ENCODE data around the gene HELZ. TPM values are rescaled to one million over a fixed set of nuclear protein-coding genes. Genes with fewer than 3 reads are reported as not detected.
A peak's percentile ranks its signal among the peaks of the same experiment; 100 is the strongest.
"Not testable (repeated sequence)": the region's sequence is repeated elsewhere in the genome, so short reads cannot be mapped to it uniquely, and the experiment has no call there.

Gene HELZ
- total RNA-seq, 2 experiments from 2014 or later, result 55.3 to 58.0 TPM

- Mint-ChIP-seq H3K9me3 (ENCODE audit: low read depth) (no peaks in the 10 kb centered on the region), H3K4me3 (no peak overlapping the region), H3K27me3 (no peaks in the 10 kb centered on the region), H3K36me3 (ENCODE audit: low read depth) (no peaks in the 10 kb centered on the region), H3K27ac (no peak overlapping the region), H3K4me1 (peaks cover 29% of the 10 kb centered on the region)
- DNase-seq, result no peak
- intact Hi-C loops (cut with DNase I, micrococcal nuclease), result no loop called here
- ATAC-seq, result no peak
- CTCF ChIA-PET, result no interaction called here
- POLR2A ChIA-PET, result no interaction called here
These were observed 15.4 kb upstream of the HELZ start for GRCh38 chr17:67260170-67260987.

DNA sequence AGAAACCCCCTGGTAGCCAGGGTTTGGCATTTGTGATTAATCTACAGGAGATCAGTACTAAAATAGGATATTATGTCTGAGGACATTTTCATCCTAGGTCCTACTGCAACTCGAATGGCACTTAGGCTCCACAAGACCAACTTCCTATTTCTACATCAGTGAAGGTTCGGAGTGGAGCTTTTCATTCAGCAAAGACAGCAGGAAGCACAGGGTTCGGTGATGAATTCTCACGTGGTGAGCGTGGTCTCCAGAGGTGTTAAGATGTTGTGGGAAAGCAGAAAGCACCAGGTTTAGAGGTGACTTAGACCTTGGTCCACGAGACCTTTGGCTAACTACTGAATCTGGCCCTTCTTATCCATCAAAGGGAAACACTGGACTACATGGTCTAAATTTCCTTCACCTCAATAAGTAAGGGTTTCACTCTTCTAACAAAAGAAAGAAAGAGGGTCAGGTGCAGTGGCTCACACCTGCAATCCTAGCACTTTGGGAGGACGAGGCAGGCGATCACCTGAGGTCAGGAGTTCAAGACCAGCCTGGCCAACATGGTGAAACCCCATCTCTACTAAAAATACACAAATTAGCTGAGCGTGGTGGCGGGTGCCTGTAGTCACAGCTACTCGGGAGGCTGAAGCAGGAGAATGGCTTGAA lies 13.9 kb upstream of the HELZ start:
- no peaks in the 10 kb centered on the region for H3K27me3 Mint-ChIP-seq
- no peaks in the 10 kb centered on the region for H3K36me3 Mint-ChIP-seq (ENCODE audit: low read depth)
- H3K9me3 Mint-ChIP-seq (ENCODE audit: low read depth), result no peaks in the 10 kb centered on the region
- H3K4me1 Mint-ChIP-seq, result peaks cover 29% of the 10 kb centered on the region
- intact Hi-C loops (cut with DNase I, micrococcal nuclease), result no loop called here
- ATAC-seq (peak; percentile 37), DNase-seq (peak; percentile 42)
- no peak overlapping the region for H3K4me3 Mint-ChIP-seq
- POLR2A ChIA-PET, result interaction anchor here (0.6 kb wide), 1 partner anchor 549 kb away, joined by 4 read pairs; no protein-coding TSS in a partner anchor
- CTCF ChIA-PET, result interaction anchor here (0.8 to 1.2 kb wide), 4 partner anchors 11 to 57 kb away, joined by 3 to 4 read pairs (median 4); no protein-coding TSS in a partner anchor
- H3K27ac Mint-ChIP-seq, result peak overlapping the region; percentile 61

- peaks cover 29% of the 10 kb centered on the region for H3K4me1 Mint-ChIP-seq
- CTCF ChIA-PET, result interaction anchor here (0.7 to 0.8 kb wide), 2 partner anchors 13 to 79 kb away, joined by 3 to 4 read pairs; no protein-coding TSS in a partner anchor
- no peak overlapping the region for H3K4me3 Mint-ChIP-seq
- POLR2A ChIA-PET, result no interaction called here
- H3K9me3 Mint-ChIP-seq (ENCODE audit: low read depth), result no peaks in the 10 kb centered on the region
- intact Hi-C loops (cut with DNase I, micrococcal nuclease), result no loop called here
- no peaks in the 10 kb centered on the region for H3K27me3 Mint-ChIP-seq
- ATAC-seq (peak; percentile 52), DNase-seq (peak; percentile 7)
- no peaks in the 10 kb centered on the region for H3K36me3 Mint-ChIP-seq (ENCODE audit: low read depth)
- H3K27ac Mint-ChIP-seq, result no peak overlapping the region
These were observed 11.2 kb upstream of the HELZ start for GRCh38 chr17:67256075-67256732.

DNA sequence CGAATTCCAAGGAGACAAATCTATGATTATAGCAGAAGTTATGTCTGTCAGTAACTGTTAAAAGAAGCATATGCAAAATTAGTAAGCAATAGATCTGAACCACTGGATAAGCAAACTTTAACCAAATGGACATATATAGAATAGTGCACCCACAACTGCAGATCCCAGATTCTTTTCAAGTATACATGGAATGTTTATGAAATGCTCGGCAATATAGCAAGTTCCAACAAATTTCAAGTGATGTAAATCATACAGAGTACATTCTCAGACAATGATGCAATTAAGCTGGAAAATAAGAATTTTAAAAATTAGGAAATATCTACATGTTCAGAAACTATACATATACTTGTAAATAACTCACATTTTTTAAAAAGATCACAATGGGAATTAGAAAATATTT lies 8.4 kb upstream of the HELZ start:
- Mint-ChIP-seq H3K4me1 (peaks cover 14% of the 10 kb centered on the region), H3K27ac (no peak overlapping the region), H3K27me3 (no peaks in the 10 kb centered on the region), H3K9me3 (ENCODE audit: low read depth) (no peaks in the 10 kb centered on the region), H3K4me3 (no peak overlapping the region), H3K36me3 (ENCODE audit: low read depth) (no peaks in the 10 kb centered on the region)
- DNase-seq (no peak), ATAC-seq (no peak)
- intact Hi-C loops (cut with DNase I, micrococcal nuclease), result no loop called here
- POLR2A ChIA-PET, result no interaction called here
- CTCF ChIA-PET, result interaction anchor here (0.7 kb wide), 1 partner anchor 40 kb away, joined by 3 read pairs; no protein-coding TSS in a partner anchor

DNA sequence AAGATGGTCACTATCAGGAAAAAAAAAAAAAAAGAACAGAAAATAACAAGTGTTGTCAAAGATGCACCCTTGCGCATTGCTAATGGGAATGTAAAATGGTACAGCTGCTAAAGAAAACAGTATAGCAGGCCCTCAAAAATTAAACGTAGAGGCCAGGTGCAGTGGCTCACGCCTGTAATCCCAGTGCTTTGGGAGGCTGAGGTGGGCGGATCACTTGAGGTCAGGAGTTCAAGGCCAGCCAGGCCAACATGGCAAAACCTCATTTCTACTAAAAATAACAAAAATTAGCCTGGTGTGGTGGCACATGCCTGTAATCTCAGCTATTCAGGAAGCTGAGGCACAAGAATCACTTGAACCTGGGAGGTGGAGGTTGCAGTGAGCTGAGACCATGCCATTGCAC lies 6.6 kb upstream of the HELZ start:
- CTCF ChIA-PET; H3K36me3 Mint-ChIP-seq (ENCODE audit: low read depth): not testable (repeated sequence)

GRCh38 chr17:67248291-67248690 lies 3.3 kb upstream of the HELZ start:
- intact Hi-C loops (cut with DNase I, micrococcal nuclease), result no loop called here
- ChIA-PET POLR2A (no interaction called here), CTCF (no interaction called here)
- peaks cover 13% of the 10 kb centered on the region for H3K4me1 Mint-ChIP-seq
- peaks cover 2% of the 10 kb centered on the region for H3K27me3 Mint-ChIP-seq
- peaks cover 5% of the 10 kb centered on the region for H3K36me3 Mint-ChIP-seq (ENCODE audit: low read depth)
- no peak overlapping the region for H3K4me3 Mint-ChIP-seq
- no peak for ATAC-seq
- no peak for DNase-seq
- H3K9me3 Mint-ChIP-seq (ENCODE audit: low read depth), result no peaks in the 10 kb centered on the region
- no peak overlapping the region for H3K27ac Mint-ChIP-seq

More for the DNA sequence above, 6.6 kb upstream of the HELZ start:
- POLR2A ChIA-PET; H3K9me3 Mint-ChIP-seq (ENCODE audit: low read depth); intact Hi-C loops (cut with DNase I, micrococcal nuclease); DNase-seq; ATAC-seq; H3K4me1 Mint-ChIP-seq; H3K27me3 Mint-ChIP-seq; H3K4me3 Mint-ChIP-seq; H3K27ac Mint-ChIP-seq: not testable (repeated sequence)

DNA sequence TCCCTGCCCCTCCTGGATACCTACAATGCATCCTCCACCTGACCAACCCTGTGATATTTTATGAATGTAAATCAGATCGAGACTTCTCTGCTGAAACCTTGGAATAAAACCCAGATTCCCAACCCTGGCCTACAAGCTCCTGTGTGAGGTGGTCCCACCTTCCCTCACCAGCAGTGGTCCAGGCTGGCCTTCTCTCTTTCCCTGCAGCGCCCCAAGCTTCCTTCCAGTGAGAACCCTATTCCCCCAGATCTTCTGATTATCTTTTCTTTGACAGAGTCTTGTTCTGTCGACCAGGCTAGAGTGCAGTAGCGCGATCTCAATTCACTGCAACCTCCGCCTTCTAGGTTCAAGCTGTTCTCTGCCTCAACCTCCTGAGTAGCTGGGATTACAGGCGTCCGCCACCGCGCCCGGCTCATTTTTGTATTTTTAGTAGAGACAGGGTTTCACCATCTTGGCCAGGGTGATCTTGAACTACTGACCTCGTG lies 2.5 kb upstream of the HELZ start:
- H3K36me3 Mint-ChIP-seq (ENCODE audit: low read depth), result peaks cover 9% of the 10 kb centered on the region
- H3K27ac Mint-ChIP-seq, result no peak overlapping the region
- intact Hi-C loops (cut with DNase I, micrococcal nuclease), result no loop called here
- DNase-seq, result no peak
- no peaks in the 10 kb centered on the region for H3K9me3 Mint-ChIP-seq (ENCODE audit: low read depth)
- peaks cover 20% of the 10 kb centered on the region for H3K4me1 Mint-ChIP-seq
- CTCF ChIA-PET, result interaction anchor here (0.8 kb wide), 1 partner anchor 47 kb away, joined by 3 read pairs; no protein-coding TSS in a partner anchor
- POLR2A ChIA-PET, result no interaction called here
- H3K27me3 Mint-ChIP-seq, result peaks cover 2% of the 10 kb centered on the region
- H3K4me3 Mint-ChIP-seq, result no peak overlapping the region
- no peak for ATAC-seq

DNA sequence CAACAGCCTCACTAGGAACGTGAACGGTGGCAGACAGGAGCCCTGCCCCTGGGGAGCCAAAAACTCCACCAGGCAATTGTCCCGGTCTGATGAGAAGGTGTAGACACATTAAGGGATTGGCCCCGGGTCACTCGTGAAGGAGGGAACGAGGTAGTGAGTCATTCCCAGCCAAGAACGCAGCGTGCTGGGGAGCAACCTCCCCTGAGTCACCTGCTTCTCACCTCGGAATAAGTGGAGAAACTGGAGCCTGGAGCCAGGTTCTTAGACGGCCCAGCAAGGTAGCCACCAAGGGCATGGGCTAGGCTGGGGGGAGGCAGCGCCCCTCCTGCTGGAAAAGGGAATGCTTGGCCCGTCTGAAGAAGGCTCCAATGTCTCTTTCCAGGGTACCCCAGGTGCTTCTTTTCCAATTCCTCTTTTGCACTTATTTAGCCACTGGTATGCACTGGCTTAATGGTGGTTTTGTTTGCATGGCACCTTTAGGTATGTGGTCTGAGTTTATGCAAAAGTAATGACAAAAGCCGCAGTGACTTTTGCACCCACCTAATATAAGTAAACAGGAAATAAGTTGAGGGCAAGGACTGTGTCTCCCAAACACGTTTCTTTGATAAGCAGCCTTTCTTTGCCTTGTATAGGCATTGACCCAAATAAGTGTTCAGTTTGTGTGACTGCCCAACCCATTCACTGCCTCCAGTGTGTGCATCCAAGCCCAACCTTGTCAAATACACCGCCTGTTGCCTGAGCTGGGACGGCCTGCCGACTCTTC lies 1.8 kb upstream of the HELZ start:
- intact Hi-C loops (cut with DNase I, micrococcal nuclease), result no loop called here
- ATAC-seq (no peak), DNase-seq (peak; percentile 50)
- ChIA-PET POLR2A (no interaction called here), CTCF (interaction anchor here (0.8 kb wide), 1 partner anchor 47 kb away, joined by 3 read pairs; no protein-coding TSS in a partner anchor)
- peaks cover 24% of the 10 kb centered on the region for H3K4me1 Mint-ChIP-seq
- no peaks in the 10 kb centered on the region for H3K9me3 Mint-ChIP-seq (ENCODE audit: low read depth)
- peak overlapping the region; percentile 67 for H3K4me3 Mint-ChIP-seq
- peaks cover 2% of the 10 kb centered on the region for H3K27me3 Mint-ChIP-seq
- peaks cover 11% of the 10 kb centered on the region for H3K36me3 Mint-ChIP-seq (ENCODE audit: low read depth)
- peak overlapping the region; percentile 69 for H3K27ac Mint-ChIP-seq

DNA sequence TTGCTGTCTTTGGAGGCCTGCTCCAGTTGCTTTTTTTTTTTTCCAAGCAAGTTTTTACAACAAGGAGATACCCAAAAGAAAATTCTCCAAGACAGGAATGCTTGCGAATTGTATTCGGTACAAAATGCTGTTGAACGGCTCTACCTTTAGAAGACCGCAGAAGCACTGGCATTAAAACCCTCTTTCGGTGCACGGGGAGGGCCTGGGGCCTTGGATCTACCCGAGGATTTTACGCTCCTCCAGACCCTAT lies 1.3 kb upstream of the HELZ start:
- intact Hi-C loops (cut with DNase I, micrococcal nuclease), result no loop called here
- Mint-ChIP-seq H3K4me1 (peaks cover 29% of the 10 kb centered on the region), H3K27me3 (peaks cover 2% of the 10 kb centered on the region), H3K9me3 (ENCODE audit: low read depth) (no peaks in the 10 kb centered on the region), H3K27ac (peak overlapping the region; percentile 69), H3K36me3 (ENCODE audit: low read depth) (peaks cover 14% of the 10 kb centered on the region), H3K4me3 (peak overlapping the region; percentile 67)
- ChIA-PET POLR2A (no interaction called here), CTCF (no interaction called here)
- DNase-seq (no peak), ATAC-seq (no peak)

GRCh38 chr17:67245694-67246402 lies 852 bp upstream of the HELZ start:
- DNase-seq (peak; percentile 68), ATAC-seq (peak; percentile 49)
- Mint-ChIP-seq H3K27me3 (peaks cover 2% of the 10 kb centered on the region), H3K36me3 (ENCODE audit: low read depth) (peaks cover 14% of the 10 kb centered on the region), H3K27ac (peak overlapping the region; percentile 85), H3K9me3 (ENCODE audit: low read depth) (no peaks in the 10 kb centered on the region), H3K4me3 (peak overlapping the region; percentile 76), H3K4me1 (peaks cover 33% of the 10 kb centered on the region)
- intact Hi-C loops (cut with DNase I, micrococcal nuclease), result loop anchor here in 1 of 2 experiments (1.0 to 2.0 kb wide), 4 partner anchors 47 to 579 kb away; partner anchors contain the start of genes BPTF, NOL11 and PSMD12
- CTCF ChIA-PET, result interaction anchor here (0.7 kb wide), 1 partner anchor 26 kb away, joined by 4 read pairs; no protein-coding TSS in a partner anchor
- POLR2A ChIA-PET, result no interaction called here

All from activated CD4-positive, alpha-beta T cell treated with anti-CD3 and anti-CD28 coated beads for 36 hours (primary cell).